Skin epidermis (tissue), 12 donors: Measurements from ENCODE around the gene TCERG1.

Experiments used
- H3K27ac ChIP-seq, 21 experiments: fragments of 200-600 bp; sonication (generic) in 11 of 21; one replicate each; pipeline ENCODE4 v1.5.0; 2020; ENCODE audit warnings: mild to moderate bottlenecking in 3 of 21, inconsistent platforms in 2 of 21, moderate library complexity in 2 of 21
- H3K4me3 ChIP-seq, 7 experiments: fragments of 200-600 bp; sonication (generic) in 2 of 7; one replicate each; pipeline ENCODE4 v1.5.0; 2020; ENCODE audit warnings: inconsistent platforms in 2 of 7, mild to moderate bottlenecking in 2 of 7, moderate library complexity in 1 of 7

TCERG1 gene

GRCh38 chr5:146450002-146450401 is 2.9 kb downstream of the TCERG1 start:
- H3K27ac ChIP-seq: no peak overlapping the region
- no peak overlapping the region for H3K4me3 ChIP-seq

- Histone ChIP-seq H3K4me3 (no peak overlapping the region), H3K27ac (no peak overlapping the region)
These were observed 4.3 kb downstream of the TCERG1 start for GRCh38 chr5:146451411-146451810.

GRCh38 chr5:146457431-146457830 is 10.3 kb downstream of the TCERG1 start:
- no peak overlapping the region for H3K4me3 ChIP-seq

GRCh38 chr5:146458894-146459293 is 11.8 kb downstream of the TCERG1 start:
- no peak overlapping the region for H3K4me3 ChIP-seq
- no peak overlapping the region for H3K27ac ChIP-seq

More at GRCh38 chr5:146457431-146457830, 10.3 kb downstream of the TCERG1 start:
- no peak overlapping the region for H3K27ac ChIP-seq

DNA sequence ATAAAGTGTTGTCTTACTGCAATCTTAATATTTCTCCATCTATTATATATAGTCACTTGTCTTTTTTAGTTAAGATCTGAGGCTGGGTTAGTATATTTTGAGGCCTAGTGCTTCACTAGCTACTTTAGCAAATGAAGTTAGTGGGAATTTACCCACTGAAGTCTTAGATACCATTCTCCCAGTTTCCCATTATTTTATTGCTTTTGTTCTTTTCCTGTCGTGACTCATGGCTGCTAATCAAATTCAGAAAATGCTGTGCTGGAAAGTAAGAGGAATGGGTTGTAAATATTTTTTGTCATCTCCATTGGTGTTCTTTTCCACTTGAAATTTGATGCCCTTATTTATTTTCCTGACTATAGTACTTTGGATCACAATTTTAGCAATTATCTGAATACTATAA is 14.2 kb downstream of the TCERG1 start:
- Histone ChIP-seq H3K27ac (no peak overlapping the region), H3K4me3 (no peak overlapping the region)

- Histone ChIP-seq H3K4me3 (no peak overlapping the region), H3K27ac (no peak overlapping the region)
These were observed 16.3 kb downstream of the TCERG1 start for GRCh38 chr5:146463446-146463845.

DNA sequence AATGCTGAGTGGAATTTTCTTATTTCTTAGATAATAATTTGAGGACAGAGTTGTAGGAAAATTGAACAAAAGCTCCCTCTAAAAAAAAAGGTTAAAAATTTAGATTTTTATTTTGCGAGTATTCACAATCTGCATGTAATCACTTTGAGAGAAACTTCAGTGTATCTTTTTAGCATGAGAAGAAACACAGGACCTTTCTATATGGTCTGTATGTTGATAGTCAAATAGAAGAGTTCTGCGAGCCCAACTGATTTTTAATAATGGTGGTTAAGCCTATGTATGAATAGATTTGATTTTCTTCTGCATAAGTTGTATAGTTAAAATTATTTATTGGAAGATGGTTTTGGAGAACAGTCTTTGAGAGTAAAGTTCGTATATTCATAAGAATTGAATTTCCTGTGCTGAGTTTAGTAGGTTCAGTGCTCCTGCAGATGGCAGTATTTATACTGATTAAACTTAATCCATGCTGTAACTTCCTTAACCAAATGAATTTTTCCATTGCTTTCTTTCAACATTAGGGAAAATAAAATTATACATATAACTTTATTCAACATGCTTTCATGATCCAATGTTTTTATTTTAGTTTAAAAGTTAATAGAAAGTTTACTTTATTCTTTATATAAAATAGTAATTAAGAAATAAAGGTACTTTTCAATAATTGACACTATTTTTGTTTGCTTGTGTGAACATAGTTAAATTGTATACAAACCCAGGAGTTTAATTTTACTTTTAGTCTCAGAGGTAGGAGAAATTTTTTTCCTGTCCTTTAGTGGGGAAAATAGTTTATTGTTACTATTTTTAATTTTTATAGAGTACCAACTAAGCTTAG is 19.6 kb downstream of the TCERG1 start:
- H3K4me3 ChIP-seq: no peak overlapping the region
- H3K27ac ChIP-seq: no peak overlapping the region

GRCh38 chr5:146467760-146468159 is 20.6 kb downstream of the TCERG1 start:
- Histone ChIP-seq H3K27ac (no peak overlapping the region), H3K4me3 (no peak overlapping the region)

DNA sequence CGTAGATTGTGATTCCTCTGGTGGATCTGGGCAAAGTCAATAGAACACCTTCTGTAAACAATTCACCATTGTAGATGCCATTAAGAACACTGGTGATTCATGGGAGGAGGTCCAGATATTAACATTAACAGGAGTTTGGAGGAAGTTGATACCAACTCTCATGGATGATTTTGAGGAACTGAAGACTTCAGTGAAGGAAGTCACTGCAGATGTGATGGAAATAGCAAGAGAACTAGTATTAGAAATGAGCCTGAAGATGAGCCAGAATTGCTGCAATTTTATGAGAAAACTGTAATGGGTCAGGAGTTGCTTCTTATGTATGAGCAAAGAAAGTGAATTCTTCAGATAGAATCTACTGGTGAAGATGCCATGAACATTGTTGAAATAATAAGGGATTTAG is 26.9 kb downstream of the TCERG1 start:
- Histone ChIP-seq H3K27ac (no peak overlapping the region), H3K4me3 (no peak overlapping the region)

DNA sequence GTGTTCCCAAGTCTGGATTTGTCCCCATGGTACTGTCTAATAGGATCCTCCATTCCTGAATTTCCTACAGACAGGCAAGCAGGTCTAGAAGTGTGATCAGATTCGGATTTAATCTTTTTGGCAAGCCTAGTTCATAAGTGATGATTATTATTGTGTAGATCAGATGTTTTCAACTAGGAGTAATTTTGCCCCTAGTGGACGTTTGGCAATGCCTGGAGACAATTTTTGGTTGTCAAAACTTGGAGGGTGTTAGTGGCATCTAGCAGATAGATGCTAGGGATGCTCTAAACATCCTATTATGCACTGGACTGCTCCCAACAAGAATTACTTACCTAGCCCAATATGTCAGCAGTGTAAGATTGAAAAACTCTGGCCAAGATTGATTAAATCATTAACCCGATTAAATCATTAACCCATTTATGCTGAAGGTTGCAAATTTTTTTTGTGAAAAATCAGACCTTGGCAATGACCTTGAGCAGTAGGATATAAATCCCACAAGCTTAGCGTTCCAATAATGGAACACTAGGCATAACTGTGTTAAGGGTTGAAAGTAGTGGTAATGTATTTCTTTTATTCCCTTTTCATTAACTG is 28.2 kb downstream of the TCERG1 start:
- Histone ChIP-seq H3K4me3 (no peak overlapping the region), H3K27ac (no peak overlapping the region)

- no peak overlapping the region for H3K4me3 ChIP-seq
These were observed 28.8 kb downstream of the TCERG1 start for GRCh38 chr5:146475906-146476305.

GRCh38 chr5:146482775-146483174 is 35.6 kb downstream of the TCERG1 start:
- Histone ChIP-seq H3K4me3 (no peak overlapping the region), H3K27ac (no peak overlapping the region)

More at GRCh38 chr5:146475906-146476305, 28.8 kb downstream of the TCERG1 start:
- H3K27ac ChIP-seq: no peak overlapping the region

GRCh38 chr5:146484714-146485391 is 37.7 kb downstream of the TCERG1 start:
- H3K4me3 ChIP-seq: no peak overlapping the region
- H3K27ac ChIP-seq: no peak overlapping the region

DNA sequence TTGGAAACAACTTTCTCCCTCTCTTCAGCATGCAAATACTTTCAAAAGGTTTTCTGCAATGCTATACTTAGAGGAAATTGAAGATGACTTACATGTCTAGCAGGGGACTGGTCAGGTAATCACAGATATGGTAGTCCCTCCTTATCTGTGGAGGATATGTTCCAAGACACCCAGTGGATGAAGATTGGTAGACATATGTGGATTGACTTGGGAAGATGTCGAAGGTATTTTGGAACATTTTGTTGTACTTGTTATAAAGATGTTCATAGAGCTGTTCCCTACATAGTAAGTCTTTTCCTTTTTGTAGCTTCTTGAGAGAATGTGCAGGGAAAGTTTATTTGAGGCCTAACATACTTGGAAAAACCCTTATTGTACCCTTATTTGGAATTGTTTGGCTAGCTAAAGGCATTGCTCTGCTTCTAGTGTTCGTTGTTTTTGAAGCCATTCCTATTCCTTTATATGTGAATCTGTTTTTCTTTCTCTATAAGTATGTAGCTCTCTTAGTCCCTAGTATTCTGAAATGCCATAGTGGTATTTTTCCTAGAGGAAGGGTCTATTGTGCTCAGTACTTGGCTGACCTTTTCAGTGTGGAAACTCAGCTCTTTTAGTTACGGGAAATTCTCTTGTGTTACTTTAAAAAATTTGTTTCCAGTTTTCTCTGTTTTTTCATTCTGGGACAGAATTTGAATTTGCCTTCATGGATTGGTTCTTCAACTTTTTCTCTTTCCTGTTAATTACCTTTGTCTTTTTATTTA is 43.1 kb downstream of the TCERG1 start:
- Histone ChIP-seq H3K27ac (no peak overlapping the region), H3K4me3 (no peak overlapping the region)

GRCh38 chr5:146494656-146495055 is 47.5 kb downstream of the TCERG1 start:
- Histone ChIP-seq H3K27ac (no peak overlapping the region), H3K4me3 (no peak overlapping the region)

DNA sequence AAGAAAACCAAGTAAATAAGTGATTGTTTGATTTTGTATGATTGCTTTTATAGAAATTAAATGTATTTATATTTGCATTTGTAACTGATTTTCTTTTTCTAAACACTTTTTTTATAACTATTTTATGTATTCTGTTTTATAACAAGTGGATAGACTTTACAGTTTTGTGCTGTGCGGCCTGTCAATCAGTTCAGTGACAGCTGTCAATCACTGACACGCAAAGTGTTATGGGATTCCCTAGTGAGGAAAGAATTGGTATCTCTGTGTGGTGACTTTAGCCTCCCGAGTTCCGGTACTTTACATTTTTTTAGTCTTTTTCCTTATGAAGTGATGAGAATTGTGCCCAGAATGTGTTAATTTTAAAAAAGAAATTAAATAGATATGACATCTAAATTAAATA is 52.5 kb downstream of the TCERG1 start:
- Histone ChIP-seq H3K4me3 (no peak overlapping the region), H3K27ac (no peak overlapping the region)

- no peak overlapping the region for H3K27ac ChIP-seq
- H3K4me3 ChIP-seq: no peak overlapping the region
These were observed 60.3 kb downstream of the TCERG1 start for GRCh38 chr5:146507428-146507827.

DNA sequence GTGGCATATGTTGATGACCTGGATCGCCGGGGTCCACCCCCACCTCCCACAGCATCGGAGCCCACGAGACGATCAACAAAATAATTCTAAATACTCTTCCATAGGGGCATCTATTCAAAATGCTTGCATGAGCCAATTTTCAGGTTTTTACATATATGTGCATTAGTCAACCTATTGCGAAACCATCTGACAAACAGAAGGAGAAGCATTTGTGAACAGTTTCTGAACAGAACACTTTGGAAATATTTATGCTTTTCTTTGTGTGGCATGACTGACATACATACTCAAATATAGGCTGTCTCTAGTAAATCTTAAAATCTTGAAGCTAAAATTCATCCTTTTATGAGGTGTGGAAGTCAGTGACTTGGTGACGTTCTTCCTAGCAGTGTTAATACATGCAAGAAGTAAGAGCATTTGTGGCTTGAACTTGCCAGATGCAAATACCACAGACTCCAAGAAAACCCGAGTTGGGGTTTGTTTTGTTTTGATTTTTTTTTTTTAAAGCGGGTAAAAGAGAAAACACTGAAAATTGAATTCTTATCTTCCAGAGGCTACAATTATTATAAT is 63.5 kb downstream of the TCERG1 start:
- no peak overlapping the region for H3K27ac ChIP-seq
- H3K4me3 ChIP-seq: no peak overlapping the region

DNA sequence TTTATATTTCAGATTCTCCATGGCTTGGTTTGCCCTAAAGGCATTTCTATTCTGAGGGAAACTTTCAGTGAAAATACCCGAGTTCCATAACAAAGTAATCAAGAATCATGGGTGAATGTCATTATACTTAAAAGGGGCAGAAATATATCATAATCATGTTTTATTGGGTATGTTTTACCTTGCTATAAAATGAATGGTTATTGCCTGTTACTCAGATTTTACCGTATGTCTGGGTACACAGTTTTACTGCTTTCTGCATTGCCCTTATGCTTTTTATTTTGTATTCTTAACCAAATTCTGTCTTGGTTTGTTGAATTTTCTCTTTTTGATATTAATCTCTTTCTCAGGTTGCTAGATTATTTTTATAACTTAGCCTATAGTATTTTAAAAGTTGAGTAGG is 66.3 kb downstream of the TCERG1 start:
- no peak overlapping the region for H3K27ac ChIP-seq

GRCh38 chr5:146514575-146514974 is 67.4 kb downstream of the TCERG1 start:
- no peak overlapping the region for H3K4me3 ChIP-seq
- H3K27ac ChIP-seq: no peak overlapping the region

More for the DNA sequence above, 66.3 kb downstream of the TCERG1 start:
- H3K4me3 ChIP-seq: no peak overlapping the region
